ENCODE data around the gene FNDC3A.
A peak's percentile ranks its signal among the peaks of the same experiment; 100 is the strongest.
"Not testable (repeated sequence)": the region's sequence is repeated elsewhere in the genome, so short reads cannot be mapped to it uniquely, and the experiment has no call there.

The FNDC3A gene

GRCh38 chr13:49157955-49158584 lies 182.4 kb downstream of the FNDC3A start:
- not testable (repeated sequence) for DNase-seq

GRCh38 chr13:49163162-49163561 lies 187.4 kb downstream of the FNDC3A start:
- not testable (repeated sequence) for DNase-seq

- DNase-seq = no peak
Observed at GRCh38 chr13:49164712-49165111, 189.0 kb downstream of the FNDC3A start.

GRCh38 chr13:49165798-49166752 lies 190.4 kb downstream of the FNDC3A start:
- DNase-seq = no peak

GRCh38 chr13:49171359-49171758 lies 195.6 kb downstream of the FNDC3A start:
- no peak for DNase-seq

GRCh38 chr13:49183672-49184325 lies 208.1 kb downstream of the FNDC3A start:
- no peak for DNase-seq

GRCh38 chr13:49184621-49185020 lies 208.9 kb downstream of the FNDC3A start:
- DNase-seq = no peak

- no peak for DNase-seq
Observed at GRCh38 chr13:49185264-49185663, 209.6 kb downstream of the FNDC3A start.

- DNase-seq = no peak
Observed at GRCh38 chr13:49190901-49191300, 215.2 kb downstream of the FNDC3A start.

- DNase-seq = no peak
Observed at GRCh38 chr13:49206641-49207040, 230.9 kb downstream of the FNDC3A start.

GRCh38 chr13:49208619-49209018 lies 232.9 kb downstream of the FNDC3A start:
- no peak for DNase-seq

GRCh38 chr13:49210114-49210513 lies 234.4 kb downstream of the FNDC3A start:
- no peak for DNase-seq

GRCh38 chr13:49210669-49211068 lies 235.0 kb downstream of the FNDC3A start:
- no peak for DNase-seq

GRCh38 chr13:49213539-49213938 lies 237.8 kb downstream of the FNDC3A start:
- no peak for DNase-seq

GRCh38 chr13:49213997-49214916 lies 238.5 kb downstream of the FNDC3A start:
- no peak for DNase-seq

GRCh38 chr13:49214917-49215376 lies 239.2 kb downstream of the FNDC3A start:
- DNase-seq = no peak

GRCh38 chr13:49216334-49216733 lies 240.6 kb downstream of the FNDC3A start:
- no peak for DNase-seq

GRCh38 chr13:49217962-49218492 lies 242.3 kb downstream of the FNDC3A start:
- DNase-seq = no peak

GRCh38 chr13:49218493-49219051 lies 242.9 kb downstream of the FNDC3A start:
- DNase-seq = peak; percentile 87

GRCh38 chr13:49219647-49220035 lies 243.9 kb downstream of the FNDC3A start:
- DNase-seq = no peak

- peak; percentile 82 for DNase-seq
Observed at GRCh38 chr13:49220036-49220855, 244.5 kb downstream of the FNDC3A start, which contains the start of gene MLNR. MLNR (plus strand) TSS chr13:49220338; CDS start chr13:49220338, 0 bp downstream.

All from islet precursor cell (in vitro differentiated cells).